DND-41 (cell line): ENCODE data around the gene SEC31A.

Experiments used
- ATAC-seq: fragments of 200-7000 bp; cut with Tn5 transposase; 3 replicates; pipeline ENCODE4 v1.9.1; 2021; ENCODE audit warnings: low read depth; ENCODE audit not compliant: insufficient read depth
- DNase-seq: peaks from one replicate; pipeline ENCODE4 v3.0.0-alpha.2; 2020
- H2AFZ ChIP-seq: 2 replicates; pipeline ENCODE4 v1.6.0; 2012; ENCODE audit warnings: low read depth, low read length
- H3K27ac ChIP-seq: 2 replicates; pipeline ENCODE4 v1.5.1; 2012; ENCODE audit warnings: low read length, inconsistent platforms
- H3K27me3 ChIP-seq: fragments of 200-600 bp; sonication (generic); 2 replicates; pipeline ENCODE4 v1.6.0; 2012; ENCODE audit warnings: low read length, mild to moderate bottlenecking, inconsistent platforms; ENCODE audit not compliant: insufficient read depth, poor library complexity
- H3K36me3 ChIP-seq: 2 replicates; pipeline ENCODE4 v1.5.1; 2012; ENCODE audit warnings: low read length, inconsistent platforms; ENCODE audit not compliant: insufficient read depth
- H3K4me1 ChIP-seq: 2 replicates; pipeline ENCODE4 v1.5.1; 2012; ENCODE audit warnings: mild to moderate bottlenecking, low read length; ENCODE audit not compliant: insufficient read depth
- H3K4me2 ChIP-seq: 2 replicates; pipeline ENCODE4 v1.6.0; 2012; ENCODE audit warnings: mild to moderate bottlenecking, moderate library complexity, low read length, inconsistent platforms; ENCODE audit not compliant: insufficient read depth
- H3K4me3 ChIP-seq, 2 experiments: fragments of 200-600 bp in 1 of 2; shearing (Covaris generic) in 1 of 2; 2 replicates each; pipeline ENCODE4 v1.5.1; 2012 to 2016; ENCODE audit warnings: inconsistent platforms in 2 of 2, low read length in 2 of 2, mild to moderate bottlenecking in 2 of 2, low read depth in 1 of 2, moderate library complexity in 1 of 2
- H3K79me2 ChIP-seq: 2 replicates; pipeline ENCODE4 v1.6.0; 2012; ENCODE audit warnings: low read length, inconsistent platforms; ENCODE audit not compliant: insufficient read depth
- H3K9ac ChIP-seq: 2 replicates; pipeline ENCODE4 v1.6.0; 2012; ENCODE audit warnings: low read depth, mild to moderate bottlenecking, inconsistent platforms, low read length, moderate library complexity
- H3K9me3 ChIP-seq: 2 replicates; pipeline ENCODE4 v1.5.1; 2012; ENCODE audit warnings: low read length, moderate library complexity, mild to moderate bottlenecking, inconsistent platforms; ENCODE audit not compliant: insufficient read depth, severe bottlenecking
- H4K20me1 ChIP-seq: 2 replicates; pipeline ENCODE4 v1.6.0; 2012; ENCODE audit warnings: low read length; ENCODE audit not compliant: insufficient read depth
- CTCF ChIP-seq: IDR thresholded peaks from 2 replicates; pipeline ENCODE4 v1.5.1; 2012; ENCODE audit warnings: borderline replicate concordance, low read length, moderate library complexity, mild to moderate bottlenecking; ENCODE audit not compliant: poor library complexity, severe bottlenecking; ENCODE audit errors: extremely low read depth
- EZH2 ChIP-seq: IDR thresholded peaks from 3 replicates; pipeline ENCODE4 v1.6.1; 2012; ENCODE audit warnings: borderline replicate concordance, low read depth, mild to moderate bottlenecking, moderate library complexity, low read length, inconsistent platforms; ENCODE audit not compliant: severe bottlenecking

SEC31A gene

GRCh38 chr4:82893942-82894341 is 3.0 kb upstream of the SEC31A start:
- H3K36me3 ChIP-seq: peaks cover 50% of the 10 kb centered on the region
- H3K79me2 ChIP-seq: peaks cover 75% of the 10 kb centered on the region
- H3K9ac ChIP-seq: no peak overlapping the region
- peaks cover 16% of the 10 kb centered on the region; the same call in 1 of the 2 replicates for H4K20me1 ChIP-seq
- peak overlapping the region; percentile 7; the same call in 1 of the 2 replicates for H3K4me2 ChIP-seq
- H3K27ac ChIP-seq: no peak overlapping the region
- H2AFZ ChIP-seq: no peak overlapping the region
- no peak overlapping the region for H3K4me3 ChIP-seq
- TF ChIP-seq CTCF (no peak), EZH2 (no peak)
- DNase-seq: no peak
- H3K9me3 ChIP-seq: no peaks in the 10 kb centered on the region
- H3K27me3 ChIP-seq: no peaks in the 10 kb centered on the region
- ATAC-seq: no peak
- H3K4me1 ChIP-seq: peaks cover 67% of the 10 kb centered on the region

GRCh38 chr4:82892467-82892802 is 1.5 kb upstream of the SEC31A start:
- no peak overlapping the region for H3K27ac ChIP-seq
- peaks cover 74% of the 10 kb centered on the region for H3K79me2 ChIP-seq
- no peaks in the 10 kb centered on the region for H3K27me3 ChIP-seq
- ATAC-seq (no peak), DNase-seq (no peak)
- no peak overlapping the region for H3K4me3 ChIP-seq
- peaks cover 11% of the 10 kb centered on the region; the same call in 1 of the 2 replicates for H4K20me1 ChIP-seq
- no peaks in the 10 kb centered on the region for H3K9me3 ChIP-seq
- peak overlapping the region; percentile 80; the same call in 1 of the 2 replicates for H3K4me2 ChIP-seq
- peaks cover 44% of the 10 kb centered on the region for H3K36me3 ChIP-seq
- peaks cover 61% of the 10 kb centered on the region for H3K4me1 ChIP-seq
- TF ChIP-seq EZH2 (no peak), CTCF (no peak)
- no peak overlapping the region; the same call in 1 of the 2 replicates for H3K9ac ChIP-seq
- no peak overlapping the region for H2AFZ ChIP-seq

GRCh38 chr4:82891707-82892466 is 934 bp upstream of the SEC31A start:
- peak overlapping the region; percentile 93 for H3K9ac ChIP-seq
- TF ChIP-seq EZH2 (no peak), CTCF (no peak)
- H3K4me3 ChIP-seq: peak overlapping the region; percentile 94 to 95; a peak in 3 of 4 replicates
- peak overlapping the region; percentile 84 for H2AFZ ChIP-seq
- H3K79me2 ChIP-seq: peaks cover 74% of the 10 kb centered on the region
- peaks cover 38% of the 10 kb centered on the region for H3K36me3 ChIP-seq
- H3K4me2 ChIP-seq: peak overlapping the region; percentile 80
- H3K27ac ChIP-seq: peak overlapping the region; percentile 83
- H4K20me1 ChIP-seq: peaks cover 8% of the 10 kb centered on the region; the same call in 1 of the 2 replicates
- no peaks in the 10 kb centered on the region for H3K27me3 ChIP-seq
- ATAC-seq: peak; percentile 2; the same call in 1 of the 3 replicates
- DNase-seq: no peak
- H3K9me3 ChIP-seq: no peaks in the 10 kb centered on the region
- H3K4me1 ChIP-seq: peaks cover 59% of the 10 kb centered on the region
